K562 (cell line): ENCODE data around the gene TBL1XR1. TPM values are rescaled to one million over a fixed set of nuclear protein-coding genes. Genes with fewer than 3 reads are reported as not detected.

Experiments
- ATAC-seq: fragments of 200-7000 bp; cut with Tn5 transposase; 3 replicates; pipeline ENCODE4 v1.9.1; 2020; ENCODE audit warnings: moderate library complexity
- BruUV-seq: library from RNA; stranded (reverse); fragments of 400-500 nt; replicated peaks from 2 replicates; lab custom pipeline; 2021; lab: Mats Ljungman, UMichigan
- CTCF ChIA-PET: fragments of 300-600 bp; formaldehyde crosslinking; extraction: SDS; loops from one replicate; lab custom pipeline; 2021; ENCODE audit warnings: low intra/inter-chr PET ratio; lab: Yijun Ruan, JAX
- POLR2A ChIA-PET: fragments of 300-600, 350-650 bp; sonication (Branson Sonifier 250); formaldehyde crosslinking; extraction: SDS; loops from one replicate; lab custom pipeline; 2021; ENCODE audit warnings: antibody characterized with exemption, inconsistent platforms; lab: Yijun Ruan, JAX
- DNase-seq, 4 experiments: peaks; one replicate each; pipeline versions ENCODE4 v3.0.0 to v3.0.0-alpha.2; 2011 to 2018; ENCODE audit warnings: low spot score in 3 of 4, mixed read lengths in 3 of 4; ENCODE audit errors: extremely low read depth in 1 of 4
- FAIRE-seq: peaks from 2 replicates; lab custom pipeline; 2011; peaks lifted over from hg19 to GRCh38; lab: Jason Lieb, UNC
- H2AFZ ChIP-seq: 2 replicates; pipeline ENCODE4 v1.6.0; 2011; ENCODE audit warnings: low read depth, low read length, control low read depth, inconsistent platforms
- H3K27ac ChIP-seq: fragments of 200-600 bp; 3 replicates; pipeline ENCODE4 v1.8.0; 2011; ENCODE audit warnings: low read depth, mild to moderate bottlenecking, control low read depth, inconsistent platforms, low read length, moderate library complexity, mixed read lengths; ENCODE audit errors: extremely low read depth
- H3K27me3 ChIP-seq, 2 experiments: fragments of 300-600 bp in 1 of 2; 2 replicates in 1 of 2; 3 replicates in 1 of 2; pipeline versions ENCODE4 v1.6.0 to v1.8.0; 2011; ENCODE audit warnings: inconsistent platforms in 2 of 2, low read length in 2 of 2, mild to moderate bottlenecking in 1 of 2, mixed read lengths in 1 of 2, moderate library complexity in 1 of 2; ENCODE audit not compliant: control insufficient read depth in 2 of 2, insufficient read depth in 2 of 2
- H3K36me3 ChIP-seq: fragments of 300-600 bp; 3 replicates; pipeline ENCODE4 v1.8.0; 2011; ENCODE audit warnings: mild to moderate bottlenecking, low read length, inconsistent platforms; ENCODE audit not compliant: control insufficient read depth, insufficient read depth
- H3K4me1 ChIP-seq, 2 experiments: fragments of 200-600 bp in 1 of 2; replicated peaks in 1 of 2; 2 replicates in 1 of 2; 3 replicates in 1 of 2; pipeline versions ENCODE4 v1.5.1 to v1.8.0; 2011; ENCODE audit warnings: inconsistent platforms in 2 of 2, low read length in 2 of 2, mild to moderate bottlenecking in 1 of 2, mixed read lengths in 1 of 2, moderate library complexity in 1 of 2; ENCODE audit not compliant: control insufficient read depth in 2 of 2, insufficient read depth in 2 of 2
- H3K4me2 ChIP-seq: 2 replicates; pipeline ENCODE4 v1.6.1; 2011; ENCODE audit warnings: low read length, control low read depth, inconsistent platforms, mixed read lengths; ENCODE audit not compliant: insufficient read depth
- H3K4me3 ChIP-seq: fragments of 200-600 bp; sonication (generic), shearing (Covaris generic); 2 replicates; pipeline ENCODE4 v1.5.1; 2016; ENCODE audit warnings: control low read depth, inconsistent platforms
- H3K79me2 ChIP-seq: fragments of 200-600 bp; 3 replicates; pipeline ENCODE4 v1.8.0; 2011; ENCODE audit warnings: low read length, inconsistent platforms; ENCODE audit not compliant: control insufficient read depth, insufficient read depth
- H3K9ac ChIP-seq, 2 experiments: 2 replicates each; pipeline versions ENCODE4 v1.6.0 to v1.6.1; 2011; ENCODE audit warnings: low read depth in 2 of 2, low read length in 2 of 2, control low read depth in 1 of 2, inconsistent platforms in 1 of 2, mild to moderate bottlenecking in 1 of 2, mixed read lengths in 1 of 2; ENCODE audit not compliant: insufficient read depth in 1 of 2
- H3K9me1 ChIP-seq: one replicate; pipeline ENCODE4 v1.6.0; 2011; ENCODE audit warnings: inconsistent platforms, mild to moderate bottlenecking, low read length, moderate library complexity; ENCODE audit not compliant: control insufficient read depth, insufficient read depth
- H3K9me3 ChIP-seq: replicated peaks from 2 replicates; pipeline ENCODE4 v1.5.1; 2011; ENCODE audit warnings: low read depth, low read length, inconsistent platforms; ENCODE audit not compliant: control insufficient read depth, insufficient read depth
- H4K20me1 ChIP-seq: replicated peaks from 2 replicates; pipeline ENCODE4 v1.6.1; 2011; ENCODE audit warnings: low read length, inconsistent platforms, mixed read lengths; ENCODE audit not compliant: control insufficient read depth, insufficient read depth
- ARID3A ChIP-seq: IDR thresholded peaks from 2 replicates; pipeline ENCODE4 v1.6.1; 2012; ENCODE audit warnings: low read depth, low read length, improper control_type of control experiment, borderline replicate concordance
- C11orf30 ChIP-seq: fragments of 450-650 bp; IDR thresholded peaks from 2 replicates; pipeline ENCODE4 v1.6.1; 2016; ENCODE audit warnings: low read depth, mild to moderate bottlenecking
- CCNT2 ChIP-seq: IDR thresholded peaks from 2 replicates; pipeline ENCODE4 v1.6.1; 2011; ENCODE audit warnings: borderline replicate concordance, low read depth, mild to moderate bottlenecking, moderate library complexity, mixed read lengths, low read length; ENCODE audit not compliant: insufficient read length; ENCODE audit errors: extremely low read depth
- CTCF ChIP-seq, 3 experiments: IDR thresholded peaks in 2 of 3; conservative IDR thresholded peaks in 1 of 3; 2 replicates each; pipeline ENCODE4 v1.5.1; 2011 to 2012; ENCODE audit warnings: low read length in 3 of 3, mild to moderate bottlenecking in 3 of 3, control low read depth in 2 of 3, improper control_type of control experiment in 1 of 3, inconsistent platforms in 1 of 3, low read depth in 1 of 3, mixed read lengths in 1 of 3, moderate library complexity in 1 of 3; ENCODE audit not compliant: insufficient read depth in 2 of 3
- CXXC5 ChIP-seq: fragments of 250-450 bp; sonication (Bioruptor Pico); IDR thresholded peaks from 2 replicates; pipeline ENCODE4 v1.8.0; 2022; ENCODE audit warnings: inconsistent platforms, mild to moderate bottlenecking, moderate library complexity
- EP300 ChIP-seq: IDR thresholded peaks from 2 replicates; pipeline ENCODE4 v1.6.1; 2012; ENCODE audit warnings: low read length, improper control_type of control experiment
- HDAC2 ChIP-seq: fragments of 450-650 bp; IDR thresholded peaks from 2 replicates; pipeline ENCODE4 v1.6.1; 2016; ENCODE audit warnings: mild to moderate bottlenecking
- KDM4B ChIP-seq, 2 experiments: fragments of 450-650 bp in 1 of 2; sonication (generic) in 1 of 2; IDR thresholded peaks; 2 replicates each; pipeline ENCODE4 v1.6.1; 2016 to 2017; ENCODE audit warnings: borderline replicate concordance in 2 of 2, antibody characterized with exemption in 1 of 2, low read depth in 1 of 2, mild to moderate bottlenecking in 1 of 2
- MLLT1 ChIP-seq, 2 experiments: fragments of 450-650 bp; IDR thresholded peaks; 2 replicates each; pipeline ENCODE4 v1.6.1; 2016
- RAD21 ChIP-seq, 2 experiments: fragments of 250-450 bp in 1 of 2; fragments of 450-650 bp in 1 of 2; sonication (Bioruptor Pico) in 1 of 2; formaldehyde crosslinking in 1 of 2; IDR thresholded peaks in 1 of 2; conservative IDR thresholded peaks in 1 of 2; 2 replicates each; pipeline versions ENCODE4 v1.4.0 to v1.8.0; 2020 to 2022; ENCODE audit warnings: mild to moderate bottlenecking in 2 of 2, moderate library complexity in 1 of 2
- ZFP1 ChIP-seq: fragments of 450-650 bp; formaldehyde crosslinking; IDR thresholded peaks from 2 replicates; pipeline ENCODE4 v1.4.0; 2020; ENCODE audit warnings: mild to moderate bottlenecking, mixed read lengths
- ZNF717 ChIP-seq: fragments of 250-450 bp; sonication (Bioruptor Pico); IDR thresholded peaks from 2 replicates; pipeline ENCODE4 v1.5.0; 2021
- WGBS: fragments of 100-300 bp; shearing (Covaris generic); methylation state at CpG from one replicate; pipeline ENCODE4 v1.1.6; 2016; ENCODE audit warnings: low coverage, mixed read lengths; ENCODE audit not compliant: insufficient coverage; ENCODE audit errors: missing lambda C conversion rate; 5-methylcytosine and 5-hydroxymethylcytosine counted together
- in situ Hi-C: fragments of 300-500 bp; cut with MboI; formaldehyde crosslinking; loops from 4 replicates; pipeline ENCODE4 v1.15.0; 2018; ENCODE audit warnings: inconsistent platforms, mixed read lengths
- intact Hi-C: fragments of 100-400 bp; cut with micrococcal nuclease; formaldehyde crosslinking; loops from 2 replicates; pipeline ENCODE4 v1.14.2; 2022
- polyA plus RNA-seq, 8 experiments: library from polyadenylated mRNA; depleted of rRNA in 4 of 8; stranded (reverse) in 5 of 8; unstranded in 3 of 8; fragments of >200 nt; fragmentation: Nextera tagmentation in 2 of 8; fragmentation: Illumina TruSeq in 1 of 8; extraction: Ambion mirVana in 2 of 8; extraction: Trizol in 1 of 8; gene quantifications; 2 replicates each; pipeline versions ENCODE4 v1.2.1 to v1.2.3, GENCODE V29; 2011 to 2014; ENCODE audit warnings: inconsistent platforms in 1 of 8, missing spikeins in 1 of 8
- total RNA-seq, 7 experiments: library from RNA; depleted of rRNA in 6 of 7; stranded (reverse); fragments of >200 nt in 6 of 7; fragmentation: Illumina TruSeq in 2 of 7; extraction: Trizol in 2 of 7; gene quantifications; 2 replicates each; pipeline versions ENCODE4 v1.2.1 to v1.2.3, GENCODE V29; 2011 to 2021; ENCODE audit warnings: low replicate concordance in 1 of 7
- TF ChIP-seq, protein P1 (sequence below): sonication (generic); formaldehyde crosslinking; IDR thresholded peaks from 2 replicates; pipeline ENCODE4 v1.8.1; 2022; ENCODE audit warnings: missing genetic modification reagents

Gene TBL1XR1
- total and polyA plus RNA-seq, 9 of the 15 experiments (the other 6 are each of a cell fraction or from before 2014, with no cell fraction given) = 19.6 to 171 (median 83.3) TPM

GRCh38 chr3:177050501-177051237, 146.6 kb downstream of the TBL1XR1 start:
- no peaks in the 10 kb centered on the region for H3K9me3 ChIP-seq
- DNase-seq = peak in 3 of 4 experiments; percentile 17 to 34 (median 20)
- no TSS peak for BruUV-seq
- no peak overlapping the region for H2AFZ ChIP-seq
- no peak overlapping the region for H3K9ac ChIP-seq
- in situ Hi-C loops = loop anchor here (10.0 kb wide), 1 partner anchor 144 kb away; the partner anchor contains the start of gene TBL1XR1
- WGBS = 69% methylated on average over 5 of the region's 5 CpGs
- CTCF ChIA-PET = no interaction called here
- FAIRE-seq = no peak
- no peaks in the 10 kb centered on the region for H3K9me1 ChIP-seq
- ATAC-seq = peak; percentile 75
- peaks cover 79% of the 10 kb centered on the region for H3K36me3 ChIP-seq
- peaks cover 27% of the 10 kb centered on the region for H3K79me2 ChIP-seq
- no peaks in the 10 kb centered on the region for H3K27me3 ChIP-seq
- intact Hi-C loops = loop anchor here (2.0 to 10.0 kb wide), 3 partner anchors 144 to 724 kb away; no protein-coding TSS in a partner anchor
- H3K4me3 ChIP-seq = no peak overlapping the region
- H3K27ac ChIP-seq = no peak overlapping the region
- no peaks in the 10 kb centered on the region; a peak in 2 of 5 replicates for H3K4me1 ChIP-seq
- H3K4me2 ChIP-seq = no peak overlapping the region
- no peaks in the 10 kb centered on the region for H4K20me1 ChIP-seq
- POLR2A ChIA-PET = interaction anchor here (0.6 to 1.6 kb wide), 3 partner anchors 129 to 311 kb away, joined by 3 to 5 read pairs (median 4); no protein-coding TSS in a partner anchor
- no peak for TF ChIP-seq HDAC2
- no peak for TF ChIP-seq EP300
- TF ChIP-seq ZNF717 (CRISPR knock-in tag) = no peak
- TF ChIP-seq CXXC5 (CRISPR knock-in tag) = no peak
- TF ChIP-seq C11orf30 = no peak
- peak in 1 of 3 experiments; percentile 57; a peak in 2 of 6 replicates for TF ChIP-seq CTCF (IDR thresholded peaks at IDR 0.05 in 2 of 3, conservative IDR thresholded peaks at IDR 0.05 in 1 of 3; ENCODE audit: insufficient read depth in 2 of 3, low read depth in 1 of 3, low read length in 3 of 3)
- no peak for TF ChIP-seq KDM4B (IDR thresholded peaks at IDR 0.05; ENCODE audit: borderline replicate concordance in 2 of 2, low read depth in 1 of 2)
- TF ChIP-seq ZFP1 (CRISPR knock-in tag) = no peak
- TF ChIP-seq, protein P1, sequence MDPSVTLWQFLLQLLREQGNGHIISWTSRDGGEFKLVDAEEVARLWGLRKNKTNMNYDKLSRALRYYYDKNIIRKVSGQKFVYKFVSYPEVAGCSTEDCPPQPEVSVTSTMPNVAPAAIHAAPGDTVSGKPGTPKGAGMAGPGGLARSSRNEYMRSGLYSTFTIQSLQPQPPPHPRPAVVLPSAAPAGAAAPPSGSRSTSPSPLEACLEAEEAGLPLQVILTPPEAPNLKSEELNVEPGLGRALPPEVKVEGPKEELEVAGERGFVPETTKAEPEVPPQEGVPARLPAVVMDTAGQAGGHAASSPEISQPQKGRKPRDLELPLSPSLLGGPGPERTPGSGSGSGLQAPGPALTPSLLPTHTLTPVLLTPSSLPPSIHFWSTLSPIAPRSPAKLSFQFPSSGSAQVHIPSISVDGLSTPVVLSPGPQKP (CRISPR knock-in tag) = no peak
- TF ChIP-seq CCNT2 = no peak
- TF ChIP-seq MLLT1 (IDR thresholded peaks at IDR 0.05) = no peak
- peak; percentile 68 for TF ChIP-seq ARID3A
- TF ChIP-seq RAD21 (CRISPR knock-in tag; conservative IDR thresholded peaks at IDR 0.05 in 1 of 2, IDR thresholded peaks at IDR 0.05 in 1 of 2) = peak; percentile 71 to 73
